HepG2 (cell line): ENCODE results near the gene PIR.

ENCODE experiments used
- NCOA1 ChIP-seq: sonication (generic); formaldehyde crosslinking; IDR thresholded peaks from 2 replicates; pipeline ENCODE4 v1.9.0; 2021; ENCODE audit warnings: missing genetic modification reagents
- POLR2AphosphoS5 ChIP-seq: IDR thresholded peaks from 2 replicates; pipeline ENCODE4 v1.6.1; 2012; ENCODE audit warnings: low read depth, low read length
- RNF2 ChIP-seq: fragments of 450-650 bp; conservative IDR thresholded peaks from 2 replicates; pipeline ENCODE4 v1.6.1; 2016; ENCODE audit warnings: low read depth
- ZFP41 ChIP-seq: sonication (generic); formaldehyde crosslinking; IDR thresholded peaks from 2 replicates; pipeline ENCODE4 v1.4.0; 2020; ENCODE audit warnings: mild to moderate bottlenecking, missing genetic modification reagents, borderline replicate concordance
- ZFY ChIP-seq: sonication (generic); formaldehyde crosslinking; IDR thresholded peaks from 2 replicates; pipeline ENCODE4 v1.4.0; 2020; ENCODE audit warnings: missing genetic modification reagents
- ZNF317 ChIP-seq: sonication (generic); formaldehyde crosslinking; IDR thresholded peaks from 2 replicates; pipeline ENCODE4 v1.5.0; 2020; ENCODE audit warnings: mild to moderate bottlenecking, missing genetic modification reagents
- ZNF772 ChIP-seq: sonication (generic); formaldehyde crosslinking; IDR thresholded peaks from 2 replicates; pipeline ENCODE4 v1.5.0; 2020; ENCODE audit warnings: mild to moderate bottlenecking, missing genetic modification reagents
- ZSCAN29 ChIP-seq: sonication (generic); formaldehyde crosslinking; conservative IDR thresholded peaks from 2 replicates; pipeline ENCODE4 v1.4.0; 2020; ENCODE audit warnings: mild to moderate bottlenecking, missing genetic modification reagents
- TF ChIP-seq, protein P1 (sequence below): conservative IDR thresholded peaks from 2 replicates; pipeline ENCODE4 v1.6.1; 2018; ENCODE audit warnings: missing genetic modification reagents

DNA sequence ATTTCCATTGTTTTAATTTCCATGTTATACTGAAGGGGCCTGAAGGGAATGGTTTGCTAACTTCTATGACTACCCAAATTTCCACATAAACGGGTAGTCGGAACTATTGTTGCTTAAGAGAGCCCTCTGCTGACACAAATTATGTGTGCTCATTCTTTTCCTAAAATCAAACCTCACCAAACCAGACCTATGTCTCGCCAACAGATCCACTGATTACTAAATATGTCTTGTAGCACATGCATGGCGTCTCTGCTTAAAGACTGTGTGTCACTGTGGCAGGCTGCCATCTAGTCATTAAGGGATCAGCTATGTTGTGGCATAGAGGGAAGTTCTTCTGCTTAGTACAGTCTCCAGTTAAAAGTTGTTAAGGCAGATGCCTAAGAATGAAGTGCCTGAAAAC lies 25.1 kb downstream of the PIR start:
- TF ChIP-seq ZNF317: no peak
- no peak for TF ChIP-seq ZNF772
- TF ChIP-seq NCOA1 (CRISPR knock-in tag): no peak
- TF ChIP-seq, protein P1, sequence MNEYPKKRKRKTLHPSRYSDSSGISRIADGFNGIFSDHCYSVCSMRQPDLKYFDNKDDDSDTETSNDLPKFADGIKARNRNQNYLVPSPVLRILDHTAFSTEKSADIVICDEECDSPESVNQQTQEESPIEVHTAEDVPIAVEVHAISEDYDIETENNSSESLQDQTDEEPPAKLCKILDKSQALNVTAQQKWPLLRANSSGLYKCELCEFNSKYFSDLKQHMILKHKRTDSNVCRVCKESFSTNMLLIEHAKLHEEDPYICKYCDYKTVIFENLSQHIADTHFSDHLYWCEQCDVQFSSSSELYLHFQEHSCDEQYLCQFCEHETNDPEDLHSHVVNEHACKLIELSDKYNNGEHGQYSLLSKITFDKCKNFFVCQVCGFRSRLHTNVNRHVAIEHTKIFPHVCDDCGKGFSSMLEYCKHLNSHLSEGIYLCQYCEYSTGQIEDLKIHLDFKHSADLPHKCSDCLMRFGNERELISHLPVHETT (CRISPR knock-in tag): no peak
- no peak for TF ChIP-seq ZFP41 (CRISPR knock-in tag)
- no peak for TF ChIP-seq POLR2AphosphoS5
- TF ChIP-seq ZFY (CRISPR knock-in tag): no peak
- no peak for TF ChIP-seq ZSCAN29 (CRISPR knock-in tag)
- no peak for TF ChIP-seq RNF2
